ENCODE data around the gene POLR3A.

DNA sequence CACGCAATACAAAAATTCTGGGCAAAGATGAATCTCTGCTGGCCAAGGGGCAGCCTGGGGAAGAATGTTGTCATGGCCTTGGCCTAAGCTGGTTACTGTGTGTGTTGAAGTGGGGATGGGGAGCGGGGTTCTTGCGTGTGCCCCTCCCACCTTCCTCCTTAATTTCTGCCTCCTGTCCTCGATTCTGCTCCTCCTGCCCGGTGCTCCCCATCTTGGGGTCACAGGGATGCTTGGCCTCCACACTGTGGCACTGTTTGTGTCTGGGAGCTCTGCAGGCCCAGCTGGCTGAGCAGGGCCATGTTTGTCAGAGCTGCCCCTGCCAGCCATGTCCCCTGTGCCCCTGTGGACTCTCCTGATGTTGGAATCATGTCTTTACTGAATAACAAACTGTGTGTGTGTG is 41.4 kb upstream of the POLR3A start:
- TF ChIP-seq REPIN1 (CRISPR knock-in tag; IDR thresholded peaks at IDR 0.05; ENCODE audit: borderline replicate concordance, low read depth) (no peak), FOXM1 (CRISPR knock-in tag; IDR thresholded peaks at IDR 0.05) (no peak), ZBTB7B (CRISPR knock-in tag; IDR thresholded peaks at IDR 0.05) (no peak), EHMT2 (IDR thresholded peaks at IDR 0.05; ENCODE audit: borderline replicate concordance, low read depth, low read length) (no peak), MYC (CRISPR knock-in tag; IDR thresholded peaks at IDR 0.05; ENCODE audit: borderline replicate concordance) (no peak), MYNN (CRISPR knock-in tag; IDR thresholded peaks at IDR 0.05; ENCODE audit: low read depth) (no peak), RBAK (CRISPR knock-in tag; IDR thresholded peaks at IDR 0.05) (no peak), JUN (CRISPR knock-in tag; IDR thresholded peaks at IDR 0.05) (no peak), SUZ12 (IDR thresholded peaks at IDR 0.05; ENCODE audit: low read depth, low read length) (no peak), ZBTB42 (CRISPR knock-in tag; IDR thresholded peaks at IDR 0.05) (no peak)
- TF ChIP-seq, protein P1, sequence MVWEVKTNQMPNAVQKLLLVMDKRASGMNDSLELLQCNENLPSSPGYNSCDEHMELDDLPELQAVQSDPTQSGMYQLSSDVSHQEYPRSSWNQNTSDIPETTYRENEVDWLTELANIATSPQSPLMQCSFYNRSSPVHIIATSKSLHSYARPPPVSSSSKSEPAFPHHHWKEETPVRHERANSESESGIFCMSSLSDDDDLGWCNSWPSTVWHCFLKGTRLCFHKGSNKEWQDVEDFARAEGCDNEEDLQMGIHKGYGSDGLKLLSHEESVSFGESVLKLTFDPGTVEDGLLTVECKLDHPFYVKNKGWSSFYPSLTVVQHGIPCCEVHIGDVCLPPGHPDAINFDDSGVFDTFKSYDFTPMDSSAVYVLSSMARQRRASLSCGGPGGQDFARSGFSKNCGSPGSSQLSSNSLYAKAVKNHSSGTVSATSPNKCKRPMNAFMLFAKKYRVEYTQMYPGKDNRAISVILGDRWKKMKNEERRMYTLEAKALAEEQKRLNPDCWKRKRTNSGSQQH (CRISPR knock-in tag; IDR thresholded peaks at IDR 0.05; ENCODE audit: low read depth) = no peak
- TF ChIP-seq, protein P2, sequence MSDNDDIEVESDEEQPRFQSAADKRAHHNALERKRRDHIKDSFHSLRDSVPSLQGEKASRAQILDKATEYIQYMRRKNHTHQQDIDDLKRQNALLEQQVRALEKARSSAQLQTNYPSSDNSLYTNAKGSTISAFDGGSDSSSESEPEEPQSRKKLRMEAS (IDR thresholded peaks at IDR 0.05) = no peak
- TF ChIP-seq, protein P3, sequence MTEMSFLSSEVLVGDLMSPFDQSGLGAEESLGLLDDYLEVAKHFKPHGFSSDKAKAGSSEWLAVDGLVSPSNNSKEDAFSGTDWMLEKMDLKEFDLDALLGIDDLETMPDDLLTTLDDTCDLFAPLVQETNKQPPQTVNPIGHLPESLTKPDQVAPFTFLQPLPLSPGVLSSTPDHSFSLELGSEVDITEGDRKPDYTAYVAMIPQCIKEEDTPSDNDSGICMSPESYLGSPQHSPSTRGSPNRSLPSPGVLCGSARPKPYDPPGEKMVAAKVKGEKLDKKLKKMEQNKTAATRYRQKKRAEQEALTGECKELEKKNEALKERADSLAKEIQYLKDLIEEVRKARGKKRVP (CRISPR knock-in tag; IDR thresholded peaks at IDR 0.05) = no peak
